CD8-positive, alpha-beta memory T cell (primary cell): Measurements from ENCODE around the gene MLH3. TPM values are rescaled to one million over a fixed set of nuclear protein-coding genes. Genes with fewer than 3 reads are reported as not detected.

ENCODE experiments used
- CTCF ChIA-PET: fragments of 350-600 bp; sonication (Branson Sonifier 250); formaldehyde crosslinking; loops from one replicate; lab custom pipeline; 2021; ENCODE audit warnings: antibody characterized with exemption; lab: Charles Lee
- POLR2A ChIA-PET: fragments of 350-600 bp; sonication (Branson Sonifier 250); formaldehyde crosslinking; loops from one replicate; lab custom pipeline; 2021; ENCODE audit warnings: antibody characterized with exemption; lab: Charles Lee
- DNase-seq, 5 donors: peaks; one replicate each; pipeline versions ENCODE4 v3.0.0 to v3.0.0-alpha.2; 2020 to 2022; ENCODE audit warnings: mixed read lengths in 1 of 5
- H3K27ac ChIP-seq: one replicate; pipeline ENCODE4 v1.7.0; 2013; ENCODE audit warnings: low read depth, mild to moderate bottlenecking, low read length, moderate library complexity
- H3K27me3 ChIP-seq: 2 replicates; pipeline ENCODE4 v1.7.0; 2013; ENCODE audit warnings: low read length, mild to moderate bottlenecking; ENCODE audit not compliant: insufficient read depth, poor library complexity, severe bottlenecking
- H3K36me3 ChIP-seq: 2 replicates; pipeline ENCODE4 v1.7.0; 2013; ENCODE audit warnings: mild to moderate bottlenecking, low read length, moderate library complexity; ENCODE audit not compliant: insufficient read depth
- H3K4me1 ChIP-seq: 2 replicates; pipeline ENCODE4 v1.7.0; 2013; ENCODE audit warnings: mild to moderate bottlenecking, low read length, moderate library complexity; ENCODE audit not compliant: insufficient read depth
- H3K4me3 ChIP-seq: 2 replicates; pipeline ENCODE4 v1.7.0; 2013; ENCODE audit warnings: mild to moderate bottlenecking, low read length
- H3K9me3 ChIP-seq: 2 replicates; pipeline ENCODE4 v1.7.0; 2013; ENCODE audit warnings: mild to moderate bottlenecking, low read length
- H3K27ac Mint-ChIP-seq, 8 donors: one replicate each; pipeline ENCODE4 v1.8.0; 2020 to 2021; ENCODE audit warnings: mixed read lengths in 8 of 8, mild to moderate bottlenecking in 6 of 8, inconsistent platforms in 3 of 8, moderate library complexity in 3 of 8
- H3K27me3 Mint-ChIP-seq, 2 donors: one replicate each; pipeline ENCODE4 v1.8.0; 2020 to 2021; ENCODE audit warnings: mixed read lengths in 2 of 2, mild to moderate bottlenecking in 1 of 2, moderate library complexity in 1 of 2
- H3K36me3 Mint-ChIP-seq, 3 donors: one replicate each; pipeline ENCODE4 v1.8.0; 2020 to 2021; ENCODE audit warnings: mixed read lengths in 3 of 3, inconsistent platforms in 1 of 3, mild to moderate bottlenecking in 1 of 3
- H3K4me1 Mint-ChIP-seq, 3 donors: one replicate each; pipeline ENCODE4 v1.8.0; 2020 to 2021; ENCODE audit warnings: mixed read lengths in 3 of 3, inconsistent platforms in 1 of 3, mild to moderate bottlenecking in 1 of 3
- H3K4me3 Mint-ChIP-seq, 7 donors: one replicate each; pipeline ENCODE4 v1.8.0; 2020 to 2021; ENCODE audit warnings: mixed read lengths in 7 of 7, mild to moderate bottlenecking in 6 of 7, moderate library complexity in 4 of 7, inconsistent platforms in 2 of 7
- H3K9me3 Mint-ChIP-seq, 5 donors: one replicate each; pipeline ENCODE4 v1.8.0; 2020 to 2022; ENCODE audit warnings: mixed read lengths in 5 of 5, mild to moderate bottlenecking in 3 of 5, moderate library complexity in 2 of 5, inconsistent platforms in 1 of 5
- polyA plus RNA-seq: library from polyadenylated mRNA; unstranded; fragments of 300-500 nt; fragmentation: Illumina TruSeq; gene quantifications from one replicate; pipeline ENCODE4 v1.2.3, GENCODE V29; 2021
- total RNA-seq, 2 experiments: library from RNA; stranded (reverse); gene quantifications; one replicate each; pipeline ENCODE4 v1.2.3, GENCODE V29; 2021

Gene MLH3
- total and polyA plus RNA-seq, 3 experiments from 2014 or later: 10.4 to 16.7 (median 16.2) TPM

DNA sequence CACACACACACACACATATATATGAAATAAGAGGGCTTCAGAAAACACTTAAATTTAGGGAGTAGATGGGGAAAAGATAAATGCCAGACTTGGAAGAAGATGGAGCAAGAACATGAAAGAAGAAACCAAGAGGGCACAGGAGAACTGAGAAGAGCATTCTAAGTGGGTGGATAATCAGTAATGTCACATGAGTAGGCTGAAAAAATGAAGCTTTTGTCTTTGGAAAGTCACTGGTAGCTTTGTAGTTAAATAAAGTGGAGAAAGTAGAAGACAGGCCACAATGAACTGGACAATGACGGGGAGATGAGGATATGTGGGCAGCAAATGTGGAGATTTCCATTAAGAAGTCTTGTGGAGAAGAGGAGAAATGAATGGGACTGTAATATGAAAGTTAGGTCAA lies 15.9 kb upstream of the MLH3 start:
- H3K9me3 ChIP-seq: no peaks in the 10 kb centered on the region
- no peaks in the 10 kb centered on the region for H3K9me3 Mint-ChIP-seq
- no peaks in the 10 kb centered on the region for H3K27me3 ChIP-seq
- DNase-seq: no peak
- H3K36me3 ChIP-seq: no peaks in the 10 kb centered on the region
- no peak overlapping the region for H3K27ac Mint-ChIP-seq
- H3K4me3 ChIP-seq: no peak overlapping the region
- peaks cover 12% of the 10 kb centered on the region for H3K4me1 ChIP-seq
- H3K36me3 Mint-ChIP-seq: peaks cover 0 to 9% (median 0%) of the 10 kb centered on the region in 3 donors
- ChIA-PET POLR2A (interaction anchor here (1.1 kb wide), 1 partner anchor 63 kb away, joined by 3 read pairs; no protein-coding TSS in a partner anchor), CTCF (no interaction called here)
- peaks cover 23 to 29% (median 27%) of the 10 kb centered on the region in 3 donors for H3K4me1 Mint-ChIP-seq
- no peak overlapping the region for H3K27ac ChIP-seq
- no peak overlapping the region for H3K4me3 Mint-ChIP-seq
- H3K27me3 Mint-ChIP-seq: no peaks in the 10 kb centered on the region

GRCh38 chr14:75066691-75067090 lies 15.4 kb upstream of the MLH3 start:
- Histone ChIP-seq H3K27me3 (no peaks in the 10 kb centered on the region), H3K27ac (no peak overlapping the region), H3K36me3 (no peaks in the 10 kb centered on the region), H3K4me3 (no peak overlapping the region), H3K4me1 (peaks cover 12% of the 10 kb centered on the region), H3K9me3 (no peaks in the 10 kb centered on the region)
- Mint-ChIP-seq H3K27ac (no peak overlapping the region), H3K27me3 (no peaks in the 10 kb centered on the region), H3K9me3 (no peaks in the 10 kb centered on the region), H3K4me3 (no peak overlapping the region), H3K4me1 (peaks cover 23 to 30% (median 27%) of the 10 kb centered on the region in 3 donors), H3K36me3 (peaks cover 0 to 9% (median 0%) of the 10 kb centered on the region in 3 donors)
- ChIA-PET CTCF (no interaction called here), POLR2A (no interaction called here)
- no peak for DNase-seq

DNA sequence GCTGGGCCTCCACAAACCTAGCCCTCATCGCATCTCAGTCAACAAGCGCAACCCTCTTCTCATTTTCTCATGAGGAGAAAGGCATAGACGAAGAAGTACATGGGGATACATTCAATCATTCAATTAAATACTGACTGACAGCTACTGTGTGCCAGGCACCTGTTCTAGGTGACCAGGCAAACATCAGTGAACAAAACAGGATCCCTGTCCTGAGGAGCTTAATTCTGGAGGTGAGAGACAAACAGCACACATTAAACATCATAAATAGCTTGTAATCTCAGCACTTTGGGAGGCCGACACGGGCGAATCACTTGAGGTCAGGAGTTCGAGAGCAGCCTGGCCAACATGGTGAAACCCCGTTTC lies 12.9 kb upstream of the MLH3 start:
- Mint-ChIP-seq H3K4me3 (peak overlapping the region; percentile 99 to 100 (median 100)), H3K9me3 (peaks cover 0 to 2% (median 0%) of the 10 kb centered on the region in 5 donors), H3K27ac (peak overlapping the region; percentile 82 to 98 (median 97)), H3K27me3 (no peaks in the 10 kb centered on the region), H3K36me3 (peaks cover 0 to 22% (median 2%) of the 10 kb centered on the region in 3 donors), H3K4me1 (peaks cover 27 to 46% (median 31%) of the 10 kb centered on the region in 3 donors)
- peak overlapping the region; percentile 88 for H3K4me3 ChIP-seq
- peaks cover 12% of the 10 kb centered on the region for H3K4me1 ChIP-seq
- POLR2A ChIA-PET: interaction anchor here (0.9 to 1.5 kb wide), 7 partner anchors 14 to 226 kb away, joined by 3 to 12 read pairs (median 3); partner anchors contain the start of genes EIF2B2, MLH3 and NEK9
- no peaks in the 10 kb centered on the region for H3K36me3 ChIP-seq
- H3K9me3 ChIP-seq: no peaks in the 10 kb centered on the region
- DNase-seq: no peak
- no peaks in the 10 kb centered on the region for H3K27me3 ChIP-seq
- peak overlapping the region; percentile 70 for H3K27ac ChIP-seq
- CTCF ChIA-PET: interaction anchor here (0.9 to 1.5 kb wide), 5 partner anchors 15 to 122 kb away, joined by 3 to 6 read pairs (median 3); partner anchors contain the start of gene EIF2B2

DNA sequence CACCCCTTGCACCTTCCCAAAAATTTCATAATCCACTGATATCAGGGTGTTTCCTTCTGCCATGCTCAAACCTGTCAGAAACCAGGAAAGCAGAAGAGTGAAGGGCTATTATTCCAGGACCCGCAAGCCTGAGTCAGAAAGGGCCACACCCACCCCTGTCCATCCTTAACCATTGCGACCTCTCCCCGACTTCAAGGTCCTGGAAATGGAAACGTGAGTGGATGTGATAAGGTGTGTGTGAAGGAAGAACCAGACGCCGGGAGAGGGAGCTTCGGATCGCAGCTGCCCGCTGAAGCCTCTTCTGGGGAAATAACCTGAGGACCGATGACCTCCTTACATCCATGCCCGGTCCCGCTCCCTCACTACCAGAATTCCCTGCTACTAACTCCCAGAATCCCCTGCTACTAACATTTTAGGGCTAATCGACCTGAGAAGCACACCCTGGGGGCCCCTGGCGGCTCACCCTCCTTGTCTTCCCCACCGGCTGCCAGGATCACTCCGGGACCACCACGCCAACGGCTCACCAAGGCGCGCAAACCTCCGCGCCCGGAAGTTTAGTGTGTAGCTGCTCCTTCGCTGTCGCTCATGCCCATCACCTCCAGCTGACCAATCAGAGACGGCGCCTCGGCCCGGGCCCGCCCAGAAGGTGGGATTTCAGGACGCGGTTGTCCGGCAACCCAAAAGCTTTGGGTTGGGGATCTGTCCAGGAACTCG lies 12.4 kb upstream of the MLH3 start, which contains the start of gene ACYP1:
TSS of gene ACYP1 (minus strand) at position 534 of the 714 bp plus-strand sequence. CDS start at position 63, 471 bp downstream.
- DNase-seq: peak; percentile 83 to 93 (median 87)
- H3K27me3 Mint-ChIP-seq: no peaks in the 10 kb centered on the region
- CTCF ChIA-PET: interaction anchor here (0.9 to 1.5 kb wide), 6 partner anchors 15 to 146 kb away, joined by 3 to 6 read pairs (median 3); partner anchors contain the start of gene EIF2B2
- peak within 1 kb of the TSS; percentile 99 to 100 (median 100) for H3K4me3 Mint-ChIP-seq
- POLR2A ChIA-PET: interaction anchor here (0.9 to 1.5 kb wide), 7 partner anchors 14 to 226 kb away, joined by 3 to 12 read pairs (median 3); partner anchors contain the start of genes EIF2B2, MLH3 and NEK9
- H3K9me3 ChIP-seq: no peaks in the 10 kb centered on the region
- peak within 1 kb of the TSS; percentile 88 for H3K4me3 ChIP-seq
- peaks cover 0 to 22% (median 2%) of the 10 kb centered on the region in 3 donors for H3K36me3 Mint-ChIP-seq
- H3K36me3 ChIP-seq: no peaks in the 10 kb centered on the region
- peaks cover 27 to 46% (median 31%) of the 10 kb centered on the region in 3 donors for H3K4me1 Mint-ChIP-seq
- H3K4me1 ChIP-seq: peaks cover 9% of the 10 kb centered on the region
- H3K9me3 Mint-ChIP-seq: peaks cover 0 to 2% (median 0%) of the 10 kb centered on the region in 5 donors
- peak within 1 kb of the TSS; percentile 82 to 98 (median 97) for H3K27ac Mint-ChIP-seq
- no peaks in the 10 kb centered on the region for H3K27me3 ChIP-seq
- peak within 1 kb of the TSS; percentile 70 for H3K27ac ChIP-seq

GRCh38 chr14:75063013-75063412 lies 11.7 kb upstream of the MLH3 start:
- peaks cover 27 to 46% (median 31%) of the 10 kb centered on the region in 3 donors for H3K4me1 Mint-ChIP-seq
- Histone ChIP-seq H3K27me3 (no peaks in the 10 kb centered on the region), H3K4me1 (peaks cover 5% of the 10 kb centered on the region), H3K27ac (peak overlapping the region; percentile 70), H3K36me3 (no peaks in the 10 kb centered on the region), H3K4me3 (peak overlapping the region; percentile 88), H3K9me3 (no peaks in the 10 kb centered on the region)
- peaks cover 0 to 2% (median 0%) of the 10 kb centered on the region in 5 donors for H3K9me3 Mint-ChIP-seq
- ChIA-PET CTCF (interaction anchor here (0.7 to 1.3 kb wide), 5 partner anchors 11 to 202 kb away, joined by 3 read pairs; partner anchors contain the start of gene MLH3), POLR2A (interaction anchor here (1.3 kb wide), 1 partner anchor 25 kb away, joined by 3 read pairs; no protein-coding TSS in a partner anchor)
- peak overlapping the region; percentile 99 to 100 (median 100) for H3K4me3 Mint-ChIP-seq
- peaks cover 0 to 24% (median 2%) of the 10 kb centered on the region in 3 donors for H3K36me3 Mint-ChIP-seq
- peak overlapping the region; percentile 82 to 98 (median 97) for H3K27ac Mint-ChIP-seq
- no peaks in the 10 kb centered on the region for H3K27me3 Mint-ChIP-seq
- DNase-seq: peak in 1 of 5 donors; percentile 8

GRCh38 chr14:75060420-75060819 lies 9.2 kb upstream of the MLH3 start:
- ChIA-PET CTCF (no interaction called here), POLR2A (no interaction called here)
- Histone ChIP-seq H3K4me3 (no peak overlapping the region), H3K9me3 (no peaks in the 10 kb centered on the region), H3K4me1 (peaks cover 5% of the 10 kb centered on the region), H3K27me3 (no peaks in the 10 kb centered on the region), H3K27ac (no peak overlapping the region), H3K36me3 (no peaks in the 10 kb centered on the region)
- H3K4me3 Mint-ChIP-seq: peak overlapping the region in 1 of 7 donors; percentile 28
- H3K27ac Mint-ChIP-seq: peak overlapping the region in 2 of 8 donors; percentile 12 to 68
- H3K4me1 Mint-ChIP-seq: peaks cover 27 to 51% (median 33%) of the 10 kb centered on the region in 3 donors
- H3K9me3 Mint-ChIP-seq: peaks cover 0 to 2% (median 0%) of the 10 kb centered on the region in 5 donors
- no peaks in the 10 kb centered on the region for H3K27me3 Mint-ChIP-seq
- DNase-seq: no peak
- peaks cover 0 to 30% (median 5%) of the 10 kb centered on the region in 3 donors for H3K36me3 Mint-ChIP-seq

GRCh38 chr14:75059642-75060041 lies 8.4 kb upstream of the MLH3 start:
- H3K27me3 ChIP-seq: no peaks in the 10 kb centered on the region

More at GRCh38 chr14:75059642-75060041, 8.4 kb upstream of the MLH3 start:
- peaks cover 25 to 47% (median 30%) of the 10 kb centered on the region in 3 donors for H3K4me1 Mint-ChIP-seq
- no peaks in the 10 kb centered on the region for H3K36me3 ChIP-seq
- DNase-seq: no peak
- ChIA-PET CTCF (no interaction called here), POLR2A (no interaction called here)
- no peaks in the 10 kb centered on the region for H3K9me3 ChIP-seq
- H3K4me3 ChIP-seq: no peak overlapping the region
- peaks cover 0 to 2% (median 0%) of the 10 kb centered on the region in 5 donors for H3K9me3 Mint-ChIP-seq
- H3K27me3 Mint-ChIP-seq: no peaks in the 10 kb centered on the region
- H3K27ac ChIP-seq: no peak overlapping the region
- H3K36me3 Mint-ChIP-seq: peaks cover 0 to 31% (median 5%) of the 10 kb centered on the region in 3 donors
- peak overlapping the region in 3 of 8 donors; percentile 21 to 51 (median 23) for H3K27ac Mint-ChIP-seq
- H3K4me1 ChIP-seq: peaks cover 5% of the 10 kb centered on the region
- H3K4me3 Mint-ChIP-seq: peak overlapping the region in 1 of 7 donors; percentile 22
